Heart left ventricle (tissue), 16 donors: ENCODE data around the gene GDPD3. TPM values are rescaled to one million over a fixed set of nuclear protein-coding genes. Genes with fewer than 3 reads are reported as not detected.
"Not testable (repeated sequence)": the region's sequence is repeated elsewhere in the genome, so short reads cannot be mapped to it uniquely, and the experiment has no call there.

Experiments used
- ATAC-seq, 4 donors: fragments of 200-7000 bp; cut with Tn5 transposase; one replicate each; pipeline ENCODE4 v1.9.1; 2020 to 2022; ENCODE audit warnings: moderate library complexity in 4 of 4, mild to moderate bottlenecking in 3 of 4, moderate number of reproducible peaks in 1 of 4
- DNase-seq, 5 donors: peaks; one replicate each; pipeline ENCODE4 v3.0.0-alpha.2; 2020
- H3K27ac ChIP-seq, 12 donors: fragments of 200-600 bp; sonication (generic) in 4 of 12; one replicate each; pipeline versions ENCODE4 v1.5.0 to v1.8.0; 2016 to 2022; ENCODE audit warnings: mild to moderate bottlenecking in 2 of 12
- H3K27me3 ChIP-seq, 9 donors: fragments of 200-600 bp; sonication (generic) in 2 of 9; one replicate each; pipeline versions ENCODE4 v1.5.1 to v1.8.0; 2016 to 2022; ENCODE audit warnings: mild to moderate bottlenecking in 3 of 9
- H3K36me3 ChIP-seq, 9 donors: fragments of 200-600 bp; sonication (generic) in 2 of 9; one replicate each; pipeline versions ENCODE4 v1.5.0 to v1.8.0; 2018 to 2022; ENCODE audit warnings: mild to moderate bottlenecking in 2 of 9
- H3K4me1 ChIP-seq, 12 donors: fragments of 200-600 bp; sonication (generic) in 4 of 12; one replicate each; pipeline versions ENCODE4 v1.5.0 to v1.8.0; 2016 to 2022; ENCODE audit warnings: mild to moderate bottlenecking in 3 of 12
- H3K4me3 ChIP-seq, 12 donors: fragments of 200-600 bp; sonication (generic) in 4 of 12; one replicate each; pipeline versions ENCODE4 v1.5.0 to v1.8.0; 2017 to 2022; ENCODE audit warnings: mild to moderate bottlenecking in 9 of 12, moderate library complexity in 4 of 12
- H3K9me3 ChIP-seq, 12 donors: fragments of 200-600 bp; sonication (generic) in 4 of 12; one replicate each; pipeline versions ENCODE4 v1.5.0 to v1.8.0; 2016 to 2022; ENCODE audit warnings: mild to moderate bottlenecking in 1 of 12
- POLR2A ChIP-seq, 2 donors: fragments of 450-650 bp; IDR thresholded peaks; one replicate each; pipeline ENCODE4 v1.6.1; 2017; ENCODE audit warnings: antibody characterized with exemption in 2 of 2, mild to moderate bottlenecking in 2 of 2, moderate library complexity in 2 of 2
- WGBS, 4 donors: extraction: QIAGEN DNeasy Blood & Tissue Kit in 2 of 4; methylation state at CpG; one replicate each; pipeline versions ENCODE4 v1.1.5 to v1.1.7; 2013 to 2018; 5-methylcytosine and 5-hydroxymethylcytosine counted together
- intact Hi-C, 10 donors: fragments of 100-400 bp; cut with DNase I; formaldehyde crosslinking; loops; one replicate each; pipeline versions ENCODE4 v1.11.1 to v1.14.2; 2022
- polyA plus RNA-seq, 2 donors: library from polyadenylated mRNA; stranded (reverse); fragments of 200-250 nt; gene quantifications; one replicate each; pipeline ENCODE4 v1.2.3, GENCODE V29; 2013
- total RNA-seq, 9 donors: library from RNA; depleted of rRNA in 2 of 9; stranded (reverse); fragments of >200 nt in 2 of 9; fragmentation: NEBNext Ultra II Directional in 3 of 9; extraction: Animal tissue kit (Norgen Biotek cat#: 25700) in 3 of 9; gene quantifications; one replicate each; pipeline versions ENCODE4 v1.1.0 to v1.2.4, GENCODE V29; 2016 to 2023
- TF ChIP-seq, protein P1 (sequence below), 12 donors: fragments of 200-600 bp; sonication (generic) in 4 of 12; IDR thresholded peaks; one replicate each; pipeline versions ENCODE4 v1.5.0 to v1.8.0; 2018 to 2022; ENCODE audit warnings: antibody characterized with exemption in 12 of 12, mild to moderate bottlenecking in 5 of 12
- donor health status: ischemic (EF 13 %, LVEDD 7.1; RV severe dilation, severe dysfunction).
- donor health status: healthy with polysubstance abuse.
- donor health status: DM: no; HTN: yes; CAD: no.
- donor health status: DM: no; HTN: no; CAD: no.
- donor health status: ischemic (EF 25% LVEDD 6.9; RV normal size, moderate dysfunction).
- donor health status: ischemic (EF 25% LVEDD 5.7; RV mildly dilated, moderate dysfunction).
- donor health status: healthy.
- donor health status: DM: yes; HTN: yes; CAD: no.
- donor health status: ischemic (EF 35%, LVEDD 5.7; RV mildly dilated, moderate dysfunction).
- donor health status: nonischemic (EF 11% LVEDD 7.7; RV severe dilation, severe dysfunction).
- donor health status: DM: yes; HTN: yes; CAD: no.
- donor health status: PGD.
- donor health status: ischemic (EF 29% LVEDD 5.4; RV normal size, mild dysfunction).
- donor health status: nonischemic (EF 23%, LVEDD 6.1; RV moderate dilation, normal function).

The GDPD3 gene
- total and polyA plus RNA-seq, 11 donors: 0.36 to 5.3 (median 2.0) TPM

DNA sequence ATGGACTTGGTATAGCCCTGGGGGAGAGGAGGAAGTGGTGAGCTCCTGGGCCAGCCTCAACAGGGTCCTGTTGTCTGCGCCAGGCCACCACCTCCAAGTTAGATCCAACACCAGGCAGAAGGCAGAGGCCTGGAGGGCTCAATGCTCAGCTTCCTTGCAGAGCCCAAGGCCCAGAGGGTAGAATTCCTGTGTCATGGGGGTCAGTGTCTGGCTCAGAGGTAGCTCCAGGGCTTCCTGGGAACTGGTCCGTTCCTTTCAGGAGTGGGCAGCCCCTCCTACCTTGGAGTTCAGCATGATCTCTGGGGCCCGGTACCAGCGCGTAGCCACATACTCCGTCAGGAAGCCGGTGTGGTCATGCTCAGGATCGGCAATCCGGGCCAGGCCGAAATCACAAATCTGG is 4.4 kb upstream of the GDPD3 start:
- no peak for TF ChIP-seq POLR2A (IDR thresholded peaks at IDR 0.05)
- TF ChIP-seq, protein P1, sequence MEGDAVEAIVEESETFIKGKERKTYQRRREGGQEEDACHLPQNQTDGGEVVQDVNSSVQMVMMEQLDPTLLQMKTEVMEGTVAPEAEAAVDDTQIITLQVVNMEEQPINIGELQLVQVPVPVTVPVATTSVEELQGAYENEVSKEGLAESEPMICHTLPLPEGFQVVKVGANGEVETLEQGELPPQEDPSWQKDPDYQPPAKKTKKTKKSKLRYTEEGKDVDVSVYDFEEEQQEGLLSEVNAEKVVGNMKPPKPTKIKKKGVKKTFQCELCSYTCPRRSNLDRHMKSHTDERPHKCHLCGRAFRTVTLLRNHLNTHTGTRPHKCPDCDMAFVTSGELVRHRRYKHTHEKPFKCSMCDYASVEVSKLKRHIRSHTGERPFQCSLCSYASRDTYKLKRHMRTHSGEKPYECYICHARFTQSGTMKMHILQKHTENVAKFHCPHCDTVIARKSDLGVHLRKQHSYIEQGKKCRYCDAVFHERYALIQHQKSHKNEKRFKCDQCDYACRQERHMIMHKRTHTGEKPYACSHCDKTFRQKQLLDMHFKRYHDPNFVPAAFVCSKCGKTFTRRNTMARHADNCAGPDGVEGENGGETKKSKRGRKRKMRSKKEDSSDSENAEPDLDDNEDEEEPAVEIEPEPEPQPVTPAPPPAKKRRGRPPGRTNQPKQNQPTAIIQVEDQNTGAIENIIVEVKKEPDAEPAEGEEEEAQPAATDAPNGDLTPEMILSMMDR (IDR thresholded peaks at IDR 0.05): no peak
- WGBS, 4 donors: 95 to 96% (median 95%) methylated on average over 9 to 10 of the region's 10 CpGs
- Histone ChIP-seq H3K27me3 (no peaks in the 10 kb centered on the region), H3K4me1 (peaks cover 0 to 28% (median 15%) of the 10 kb centered on the region in 12 donors), H3K9me3 (no peaks in the 10 kb centered on the region), H3K4me3 (no peak overlapping the region), H3K36me3 (peaks cover 0 to 85% (median 70%) of the 10 kb centered on the region in 9 donors), H3K27ac (no peak overlapping the region)
- intact Hi-C loops: no loop called here
- DNase-seq (no peak), ATAC-seq (no peak)

DNA sequence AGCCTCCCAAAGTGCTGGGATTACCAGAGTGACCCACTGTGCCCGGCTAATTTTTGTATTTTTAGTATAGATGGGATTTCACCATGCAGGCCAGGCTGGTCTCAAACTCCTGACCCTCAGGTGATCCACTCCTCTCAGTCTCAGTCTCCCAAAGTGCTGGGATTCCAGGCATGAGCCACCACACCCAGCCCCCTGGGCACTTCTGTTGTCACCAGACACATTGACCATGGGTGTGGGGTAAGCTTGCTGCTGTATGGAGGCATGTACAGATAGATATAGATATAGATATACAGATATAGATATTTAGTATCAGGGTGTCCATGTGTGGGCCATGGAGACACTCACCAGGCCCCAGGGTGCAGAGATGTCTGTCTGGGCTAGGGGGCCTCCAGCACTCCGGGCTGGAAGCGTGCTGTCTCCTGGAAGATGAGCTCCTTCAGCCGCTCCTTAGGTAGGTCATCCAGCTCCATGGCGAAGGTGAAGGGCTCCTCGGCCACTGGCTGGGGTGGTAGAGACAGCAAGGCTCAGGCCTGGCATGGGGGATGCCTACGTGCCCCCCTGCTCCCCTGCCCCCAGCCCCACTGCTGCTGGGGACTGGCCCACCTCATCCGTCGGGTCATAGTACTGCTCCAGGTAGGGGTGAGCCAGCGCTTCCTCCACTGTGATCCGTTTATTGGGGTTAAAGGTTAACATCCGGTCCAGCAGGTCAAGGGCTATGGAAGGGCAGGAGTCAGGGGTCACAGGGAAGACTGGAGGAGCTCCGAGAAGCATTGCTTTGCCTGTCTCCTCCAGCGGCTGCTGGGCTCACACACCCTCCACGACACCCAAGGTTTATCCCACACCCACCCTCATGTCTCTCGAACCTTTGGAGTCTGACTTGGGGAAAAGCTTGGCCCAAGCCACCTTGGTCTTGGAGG is 3.2 kb upstream of the GDPD3 start:
- TF ChIP-seq, protein P1 (IDR thresholded peaks at IDR 0.05): no peak
- no peak for TF ChIP-seq POLR2A (IDR thresholded peaks at IDR 0.05)
- no peak overlapping the region for H3K27ac ChIP-seq
- ATAC-seq (no peak), DNase-seq (no peak)
- H3K4me3 ChIP-seq: no peak overlapping the region
- H3K27me3 ChIP-seq: no peaks in the 10 kb centered on the region
- intact Hi-C loops: no loop called here
- peaks cover 0 to 21% (median 12%) of the 10 kb centered on the region in 12 donors for H3K4me1 ChIP-seq
- H3K9me3 ChIP-seq: no peaks in the 10 kb centered on the region
- peaks cover 0 to 97% (median 80%) of the 10 kb centered on the region in 9 donors for H3K36me3 ChIP-seq
- WGBS, 4 donors: 91 to 96% (median 92%) methylated on average over 14 to 16 of the region's 16 CpGs

DNA sequence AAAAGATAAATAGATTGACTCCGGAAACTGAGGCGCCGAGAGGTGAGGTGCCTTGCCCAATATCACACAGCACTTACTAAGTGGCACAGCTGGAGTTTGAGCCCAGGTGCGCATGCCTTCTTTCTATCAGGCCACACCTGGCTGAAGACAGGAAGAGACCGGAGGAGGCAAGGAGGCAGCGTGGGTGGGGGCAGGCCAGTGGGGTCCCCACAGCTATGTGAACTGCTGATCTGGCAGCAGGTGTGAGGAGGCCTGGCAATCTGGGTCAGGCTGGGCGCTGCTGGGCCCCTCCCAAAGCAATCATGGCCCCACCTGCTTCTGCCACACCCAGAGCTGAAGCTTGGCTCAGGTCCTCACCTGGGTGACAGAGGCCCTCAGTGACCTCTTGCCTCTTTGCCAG is 1.9 kb upstream of the GDPD3 start:
- WGBS, 4 donors: 90 to 94% (median 92%) methylated on average over 6 to 7 of the region's 7 CpGs
- peaks cover 0 to 8% (median under 1%) of the 10 kb centered on the region in 12 donors for H3K4me1 ChIP-seq
- DNase-seq (no peak), ATAC-seq (peak in 1 of 4 donors; percentile 21)
- H3K4me3 ChIP-seq: no peak overlapping the region
- intact Hi-C loops: no loop called here
- no peaks in the 10 kb centered on the region for H3K27me3 ChIP-seq
- H3K9me3 ChIP-seq: no peaks in the 10 kb centered on the region
- no peak for TF ChIP-seq POLR2A (IDR thresholded peaks at IDR 0.05)
- TF ChIP-seq, protein P1 (IDR thresholded peaks at IDR 0.05): no peak
- H3K36me3 ChIP-seq: peaks cover 0 to 96% (median 89%) of the 10 kb centered on the region in 9 donors
- no peak overlapping the region for H3K27ac ChIP-seq

DNA sequence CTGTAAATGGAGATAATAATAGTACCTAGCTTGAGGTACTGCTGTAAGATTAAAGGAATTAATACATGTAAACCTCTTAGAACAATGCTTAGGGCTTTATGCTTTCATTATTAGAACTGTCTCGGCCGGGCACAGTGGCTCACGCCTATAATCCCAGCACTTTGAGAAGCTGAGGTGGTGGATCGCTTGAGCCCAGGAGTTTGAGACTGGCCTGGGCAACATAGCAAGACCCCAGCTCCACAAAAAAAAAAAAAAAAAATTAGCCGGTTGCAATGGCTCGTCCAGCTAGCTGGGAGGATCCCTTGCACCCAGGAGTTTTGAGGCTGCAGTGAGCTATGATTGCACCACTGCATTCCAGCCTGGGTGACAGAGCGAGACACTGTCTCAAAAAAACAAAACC is 1.5 kb upstream of the GDPD3 start:
- H3K27me3 ChIP-seq, ATAC-seq, intact Hi-C loops, H3K4me3 ChIP-seq, H3K4me1 ChIP-seq, H3K27ac ChIP-seq, H3K9me3 ChIP-seq, DNase-seq: not testable (repeated sequence)
- 90 to 95% (median 93%) methylated on average over 7 of the region's 7 CpGs for WGBS, 4 donors
- H3K36me3 ChIP-seq: peaks cover 0 to 96% (median 89%) of the 10 kb centered on the region in 9 donors
